ENCODE data around the gene PLN.

DNA sequence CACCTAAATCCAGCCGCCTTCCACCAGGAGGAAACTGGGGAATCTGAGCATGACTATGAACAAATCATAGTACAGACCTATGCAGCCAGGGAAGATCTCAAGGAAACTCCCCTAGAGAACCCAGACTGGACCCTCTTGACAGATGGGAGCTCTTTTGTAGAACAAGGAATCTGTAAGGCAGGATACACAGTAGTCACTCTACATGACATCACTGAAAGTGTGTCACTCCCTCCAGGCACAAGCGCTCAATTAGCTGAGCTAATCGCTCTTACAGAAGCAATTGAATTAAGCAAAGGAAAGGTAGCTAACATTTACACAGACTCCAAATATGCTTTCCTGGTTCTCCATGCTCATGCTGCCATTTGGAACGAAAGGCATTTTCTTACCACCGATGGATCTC lies 36.8 kb downstream of the PLN start:
- no peak for TF ChIP-seq CTCF (IDR thresholded peaks at IDR 0.05)
- no peak for TF ChIP-seq POLR2A (IDR thresholded peaks at IDR 0.05)

Data from body of pancreas (tissue), 4 donors.